Measurements from ENCODE around the gene RAB31.

- TF ChIP-seq PBX3 (CRISPR knock-in tag; IDR thresholded peaks at IDR 0.05): no peak
- no peak for TF ChIP-seq ZNF404 (tag by site-specific recombination; IDR thresholded peaks at IDR 0.05)
- no peak for TF ChIP-seq CTCF (tag by site-specific recombination; IDR thresholded peaks at IDR 0.05)
- no peak for TF ChIP-seq SALL2 (tag by site-specific recombination; IDR thresholded peaks at IDR 0.05; ENCODE audit: borderline replicate concordance)
- TF ChIP-seq ZNF639 (tag by site-specific recombination; IDR thresholded peaks at IDR 0.05): no peak
- no peak for TF ChIP-seq ZNF449 (tag by site-specific recombination; IDR thresholded peaks at IDR 0.05)
- no peak for TF ChIP-seq ZNF530 (tag by site-specific recombination; IDR thresholded peaks at IDR 0.05; ENCODE audit: low read depth)
- TF ChIP-seq PRDM6 (tag by site-specific recombination; IDR thresholded peaks at IDR 0.05): no peak
- TF ChIP-seq ZNF274 (IDR thresholded peaks at IDR 0.05; ENCODE audit: low read length): no peak
- no peak for TF ChIP-seq ZNF274 (tag by site-specific recombination; IDR thresholded peaks at IDR 0.05; ENCODE audit: borderline replicate concordance)
- TF ChIP-seq PATZ1 (tag by site-specific recombination; IDR thresholded peaks at IDR 0.05): no peak
- no peak for TF ChIP-seq ZNF747 (tag by site-specific recombination; IDR thresholded peaks at IDR 0.05)
- no peak for TF ChIP-seq ZNF146 (tag by site-specific recombination; IDR thresholded peaks at IDR 0.05)
Observed at GRCh38 chr18:9901377-9901776, 193.3 kb downstream of the RAB31 start.
